Suppressor macrophage treated with lipopolysaccharide for 4 hours (primary cell): ENCODE measurements around the gene NDUFA5.
A peak's percentile ranks its signal among the peaks of the same experiment; 100 is the strongest.
"Not testable (repeated sequence)": the region's sequence is repeated elsewhere in the genome, so short reads cannot be mapped to it uniquely, and the experiment has no call there.

Source experiments
- DNase-seq: peaks from one replicate; pipeline ENCODE4 v3.0.0-alpha.2; 2020

NDUFA5 gene

GRCh38 chr7:123555484-123555883 lies 2.1 kb downstream of the NDUFA5 start:
- no peak for DNase-seq

GRCh38 chr7:123553159-123553558 lies 4.5 kb downstream of the NDUFA5 start:
- no peak for DNase-seq

- no peak for DNase-seq
Measured at GRCh38 chr7:123552641-123553040, 5.0 kb downstream of the NDUFA5 start.

- not testable (repeated sequence) for DNase-seq
Measured at GRCh38 chr7:123552134-123552533, 5.5 kb downstream of the NDUFA5 start.

GRCh38 chr7:123548406-123548805 lies 9.2 kb downstream of the NDUFA5 start:
- no peak for DNase-seq

GRCh38 chr7:123539871-123540270 lies 17.7 kb downstream of the NDUFA5 start:
- no peak for DNase-seq

- no peak for DNase-seq
Measured at GRCh38 chr7:123538897-123539296, 18.7 kb downstream of the NDUFA5 start.

GRCh38 chr7:123538189-123538714 lies 19.4 kb downstream of the NDUFA5 start:
- DNase-seq = peak; percentile 15

GRCh38 chr7:123537026-123537642 lies 20.5 kb downstream of the NDUFA5 start:
- DNase-seq = peak; percentile 34

GRCh38 chr7:123535517-123535916 lies 22.1 kb downstream of the NDUFA5 start:
- no peak for DNase-seq

GRCh38 chr7:123534383-123535260 lies 23.0 kb downstream of the NDUFA5 start, which contains the start of gene IQUB:
Gene IQUB (minus strand): TSS chr7:123534595. CDS start chr7:123512340, 22,255 bp downstream.
- DNase-seq = peak; percentile 99

GRCh38 chr7:123533929-123534382 lies 23.7 kb downstream of the NDUFA5 start:
- no peak for DNase-seq

GRCh38 chr7:123533553-123533917 lies 24.1 kb downstream of the NDUFA5 start:
- no peak for DNase-seq

- peak; percentile 14 for DNase-seq
Measured at GRCh38 chr7:123532788-123533552, 24.6 kb downstream of the NDUFA5 start.

- DNase-seq = not testable (repeated sequence)
Measured at GRCh38 chr7:123532343-123532742, 25.3 kb downstream of the NDUFA5 start.

GRCh38 chr7:123530035-123530591 lies 27.5 kb downstream of the NDUFA5 start:
- not testable (repeated sequence) for DNase-seq

GRCh38 chr7:123528265-123528664 lies 29.4 kb downstream of the NDUFA5 start:
- DNase-seq = no peak

GRCh38 chr7:123527712-123528225 lies 29.8 kb downstream of the NDUFA5 start:
- not testable (repeated sequence) for DNase-seq

GRCh38 chr7:123526533-123526932 lies 31.1 kb downstream of the NDUFA5 start:
- DNase-seq = not testable (repeated sequence)

GRCh38 chr7:123522066-123522465 lies 35.6 kb downstream of the NDUFA5 start:
- no peak for DNase-seq

GRCh38 chr7:123505221-123505620 lies 52.4 kb downstream of the NDUFA5 start:
- no peak for DNase-seq

GRCh38 chr7:123502201-123502600 lies 55.4 kb downstream of the NDUFA5 start:
- no peak for DNase-seq
